GM12878 (cell line): ENCODE results near the gene DNAH5. TPM values are rescaled to one million over a fixed set of nuclear protein-coding genes. Genes with fewer than 3 reads are reported as not detected.

Source experiments
- ATAC-seq: fragments of 200-7000 bp; cut with Tn5 transposase; 3 replicates; pipeline ENCODE4 v1.9.1; 2020; ENCODE audit warnings: mild to moderate bottlenecking, moderate library complexity
- BruUV-seq: library from RNA; stranded (reverse); fragments of 400-500 nt; replicated peaks from 2 replicates; lab custom pipeline; 2021; lab: Mats Ljungman, UMichigan
- CTCF ChIA-PET: fragments of 300-600 bp; sonication (Branson Sonifier 250); formaldehyde crosslinking; extraction: SDS; loops from one replicate; lab custom pipeline; 2021; ENCODE audit warnings: inconsistent platforms; lab: Yijun Ruan, JAX
- POLR2A ChIA-PET: fragments of 350-600 bp; formaldehyde crosslinking; extraction: SDS; loops from one replicate; lab custom pipeline; 2021; ENCODE audit warnings: inconsistent platforms; lab: Charles Lee
- RAD21 ChIA-PET: fragments of 300-600 bp; sonication (Branson Sonifier 250); formaldehyde crosslinking; loops from one replicate; lab custom pipeline; 2023; ENCODE audit warnings: antibody characterized with exemption; ENCODE audit not compliant: unreplicated experiment; lab: Charles Lee
- SMC1A ChIA-PET: fragments of 300-600 bp; sonication (Branson Sonifier 250); formaldehyde crosslinking; loops from one replicate; lab custom pipeline; 2023; ENCODE audit not compliant: unreplicated experiment, uncharacterized antibody; lab: Charles Lee
- DNase-seq: peaks from one replicate; pipeline ENCODE4 v3.0.0-alpha.2; 2011; ENCODE audit warnings: low read depth, low spot score
- FAIRE-seq: peaks from 3 replicates; lab custom pipeline; 2011; peaks lifted over from hg19 to GRCh38; lab: Jason Lieb, UNC
- H2AFZ ChIP-seq: 2 replicates; pipeline ENCODE4 v1.6.0; 2011; ENCODE audit warnings: low read depth, low read length, control low read depth; ENCODE audit not compliant: control insufficient read depth
- H3K27ac ChIP-seq: 2 replicates; pipeline ENCODE4 v1.5.1; 2011; ENCODE audit warnings: control low read depth; ENCODE audit not compliant: control insufficient read depth, insufficient read depth
- H3K27me3 ChIP-seq, 2 experiments: replicated peaks in 1 of 2; 2 replicates each; pipeline versions ENCODE4 v1.6.0 to v1.6.1; 2011; ENCODE audit warnings: low read length in 1 of 2; ENCODE audit not compliant: control insufficient read depth in 2 of 2, insufficient read depth in 2 of 2
- H3K36me3 ChIP-seq, 2 experiments: 2 replicates each; pipeline ENCODE4 v1.5.1; 2011; ENCODE audit warnings: low read length in 1 of 2; ENCODE audit not compliant: control insufficient read depth in 2 of 2, insufficient read depth in 2 of 2
- H3K4me1 ChIP-seq: 2 replicates; pipeline ENCODE4 v1.6.1; 2011; ENCODE audit warnings: mild to moderate bottlenecking, low read length, moderate library complexity, mixed read lengths; ENCODE audit not compliant: control insufficient read depth, insufficient read depth
- H3K4me2 ChIP-seq: 2 replicates; pipeline ENCODE4 v1.6.0; 2011; ENCODE audit warnings: control low read depth; ENCODE audit not compliant: control insufficient read depth, insufficient read depth
- H3K4me3 ChIP-seq: fragments of 200-600 bp; sonication (generic); 2 replicates; pipeline ENCODE4 v1.5.1; 2016
- H3K79me2 ChIP-seq: 2 replicates; pipeline ENCODE4 v1.6.0; 2011; ENCODE audit warnings: low read length; ENCODE audit not compliant: control insufficient read depth, insufficient read depth
- H3K9ac ChIP-seq: 2 replicates; pipeline ENCODE4 v1.8.0; 2011; ENCODE audit warnings: low read length, control low read depth, mixed read lengths; ENCODE audit not compliant: control insufficient read depth, insufficient read depth
- H3K9me3 ChIP-seq: replicated peaks from 3 replicates; pipeline ENCODE4 v1.5.1; 2011; ENCODE audit warnings: mild to moderate bottlenecking, low read length; ENCODE audit not compliant: control insufficient read depth, insufficient read depth
- H4K20me1 ChIP-seq: 2 replicates; pipeline ENCODE4 v1.6.0; 2011; ENCODE audit not compliant: control insufficient read depth, insufficient read depth
- ATF2 ChIP-seq: IDR thresholded peaks from 2 replicates; pipeline ENCODE4 v1.6.1; 2012; ENCODE audit warnings: low read length, inconsistent platforms
- BRCA1 ChIP-seq: IDR thresholded peaks from 2 replicates; pipeline ENCODE4 v1.6.1; 2011; ENCODE audit warnings: low read depth, low read length, improper control_type of control experiment
- CHD2 ChIP-seq: IDR thresholded peaks from 2 replicates; pipeline ENCODE4 v1.6.1; 2011; ENCODE audit warnings: low read depth, low read length, improper control_type of control experiment, borderline replicate concordance
- EED ChIP-seq: sonication (generic); IDR thresholded peaks from 2 replicates; pipeline ENCODE4 v1.6.1; 2016; ENCODE audit warnings: antibody characterized with exemption, low read depth
- IRF3 ChIP-seq: fragments of 450-650 bp; IDR thresholded peaks from 2 replicates; pipeline ENCODE4 v1.6.1; 2014; ENCODE audit warnings: mild to moderate bottlenecking
- MLLT1 ChIP-seq: fragments of 450-650 bp; IDR thresholded peaks from 2 replicates; pipeline ENCODE4 v1.6.1; 2016; ENCODE audit warnings: mild to moderate bottlenecking
- NFYB ChIP-seq: IDR thresholded peaks from 2 replicates; pipeline ENCODE4 v1.6.1; 2011; ENCODE audit warnings: low read depth, mild to moderate bottlenecking, low read length, improper control_type of control experiment, moderate library complexity; ENCODE audit not compliant: insufficient read depth
- POU2F2 ChIP-seq: IDR thresholded peaks from 3 replicates; pipeline ENCODE4 v1.6.1; 2011; ENCODE audit warnings: low read depth, mild to moderate bottlenecking, low read length, borderline replicate concordance
- SIN3A ChIP-seq: IDR thresholded peaks from 2 replicates; pipeline ENCODE4 v1.6.1; 2012; ENCODE audit warnings: low read depth, low read length, improper control_type of control experiment
- SMAD5 ChIP-seq: IDR thresholded peaks from 2 replicates; pipeline ENCODE4 v1.6.1; 2016; ENCODE audit warnings: antibody characterized with exemption, low read depth
- SMC3 ChIP-seq: IDR thresholded peaks from 2 replicates; pipeline ENCODE4 v1.6.1; 2011; ENCODE audit warnings: low read length, improper control_type of control experiment, borderline replicate concordance
- STAT1 ChIP-seq: fragments of 450-650 bp; conservative IDR thresholded peaks from 2 replicates; pipeline ENCODE4 v1.6.1; 2014; ENCODE audit warnings: antibody characterized with exemption, mild to moderate bottlenecking
- TARDBP ChIP-seq: IDR thresholded peaks from 2 replicates; pipeline ENCODE4 v1.6.1; 2016; ENCODE audit warnings: borderline replicate concordance
- TBL1XR1 ChIP-seq: IDR thresholded peaks from 2 replicates; pipeline ENCODE4 v1.6.1; 2012; ENCODE audit warnings: low read depth, low read length, improper control_type of control experiment
- TCF3 ChIP-seq: IDR thresholded peaks from 2 replicates; pipeline ENCODE4 v1.6.1; 2012; ENCODE audit warnings: low read depth, mild to moderate bottlenecking, low read length, borderline replicate concordance; ENCODE audit not compliant: insufficient read depth
- ZBED1 ChIP-seq: IDR thresholded peaks from 2 replicates; pipeline ENCODE4 v1.6.1; 2016; ENCODE audit warnings: borderline replicate concordance
- ZNF207 ChIP-seq: fragments of 450-650 bp; IDR thresholded peaks from 2 replicates; pipeline ENCODE4 v1.6.1; 2014; ENCODE audit warnings: antibody characterized with exemption, mild to moderate bottlenecking, borderline replicate concordance
- ZNF274 ChIP-seq: IDR thresholded peaks from one replicate; pipeline ENCODE4 v1.8.0; 2011; ENCODE audit not compliant: insufficient read length, insufficient read depth
- WGBS: methylation state at CpG from one replicate; pipeline ENCODE4 v1.1.6; 2016; ENCODE audit warnings: low lambda C conversion rate; ENCODE audit not compliant: insufficient replicate concordance, insufficient coverage; ENCODE audit errors: missing lambda C conversion rate; 5-methylcytosine and 5-hydroxymethylcytosine counted together
- in situ Hi-C: fragments of 300-500 bp; cut with MboI; formaldehyde crosslinking; loops from 9 replicates; pipeline ENCODE4 v1.14.3; 2018; ENCODE audit warnings: mixed read lengths
- intact Hi-C: fragments of 100-400 bp; cut with micrococcal nuclease; formaldehyde crosslinking; loops from one replicate; pipeline ENCODE4 v1.14.2; 2022; ENCODE audit not compliant: unreplicated experiment
- polyA plus RNA-seq, 11 experiments: library from polyadenylated mRNA; depleted of rRNA in 4 of 11; unstranded in 6 of 11; stranded (reverse) in 5 of 11; fragments of >200 nt; fragmentation: Nextera tagmentation in 4 of 11; fragmentation: Illumina TruSeq in 1 of 11; extraction: Ambion mirVana in 4 of 11; extraction: Trizol in 1 of 11; gene quantifications; 1 replicate in 1 of 11; 2 replicates in 10 of 11; pipeline versions ENCODE4 v1.2.1 to v1.2.3, GENCODE V29; 2011 to 2016; ENCODE audit warnings: inconsistent platforms in 2 of 11, missing spikeins in 2 of 11, low read depth in 1 of 11
- total RNA-seq, 4 experiments: library from RNA; depleted of rRNA in 3 of 4; stranded (reverse); fragments of >200 nt in 3 of 4; fragmentation: Illumina TruSeq in 1 of 4; extraction: Trizol in 1 of 4; gene quantifications; 2 replicates each; pipeline versions ENCODE4 v1.2.1 to v1.2.3, GENCODE V29; 2013 to 2021
- TF ChIP-seq, protein P1 (sequence below): IDR thresholded peaks from 2 replicates; pipeline ENCODE4 v1.6.1; 2011; ENCODE audit warnings: mild to moderate bottlenecking, low read depth, low read length, moderate library complexity; ENCODE audit not compliant: insufficient replicate concordance

The DNAH5 gene
- total and polyA plus RNA-seq, 10 of the 15 experiments (the other 5 are each of a cell fraction or from before 2014, with no cell fraction given): under 0.01 to 0.30 (median 0.07) TPM; not detected in 7

DNA sequence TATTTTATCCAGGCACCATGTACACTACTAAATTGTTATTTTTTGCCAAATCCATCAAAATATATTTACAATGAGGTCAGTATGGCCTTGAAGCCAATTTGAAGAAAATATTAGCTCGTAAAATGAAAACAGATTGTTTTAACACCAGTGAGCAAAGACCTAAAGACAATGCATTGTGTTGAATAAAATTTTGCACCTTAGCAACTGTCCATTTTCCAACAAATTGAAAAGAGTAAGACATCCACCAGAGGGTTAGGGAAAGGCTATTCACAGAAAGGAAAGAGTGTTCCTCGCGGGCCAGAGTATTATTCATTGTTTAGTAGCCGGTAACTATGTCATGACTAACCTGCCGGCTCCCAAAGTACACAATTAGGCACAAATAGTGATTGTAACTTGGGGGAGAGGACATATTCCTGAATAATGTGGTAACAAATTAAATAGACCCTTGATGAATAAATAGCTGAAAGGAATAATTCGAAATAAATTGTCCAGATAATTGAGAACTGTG lies 213.3 kb downstream of the DNAH5 start:
- TF ChIP-seq MLLT1: no peak
- TF ChIP-seq SMAD5: no peak
- no peak for TF ChIP-seq IRF3
- TF ChIP-seq SMC3: no peak
- no peak for TF ChIP-seq POU2F2
- TF ChIP-seq TCF3: no peak
- no peak for TF ChIP-seq SIN3A
- no peak for TF ChIP-seq CHD2
- TF ChIP-seq ZNF274: no peak
- TF ChIP-seq ZNF207: no peak
- TF ChIP-seq EED: no peak
- no peak for TF ChIP-seq NFYB
- no peak for TF ChIP-seq BRCA1
- TF ChIP-seq ZBED1: no peak
- TF ChIP-seq, protein P1, sequence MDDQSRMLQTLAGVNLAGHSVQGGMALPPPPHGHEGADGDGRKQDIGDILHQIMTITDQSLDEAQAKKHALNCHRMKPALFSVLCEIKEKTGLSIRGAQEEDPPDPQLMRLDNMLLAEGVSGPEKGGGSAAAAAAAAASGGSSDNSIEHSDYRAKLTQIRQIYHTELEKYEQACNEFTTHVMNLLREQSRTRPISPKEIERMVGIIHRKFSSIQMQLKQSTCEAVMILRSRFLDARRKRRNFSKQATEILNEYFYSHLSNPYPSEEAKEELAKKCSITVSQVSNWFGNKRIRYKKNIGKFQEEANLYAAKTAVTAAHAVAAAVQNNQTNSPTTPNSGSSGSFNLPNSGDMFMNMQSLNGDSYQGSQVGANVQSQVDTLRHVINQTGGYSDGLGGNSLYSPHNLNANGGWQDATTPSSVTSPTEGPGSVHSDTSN: no peak
- TF ChIP-seq STAT1: no peak
- TF ChIP-seq TARDBP: no peak
- no peak for TF ChIP-seq ATF2
- TF ChIP-seq TBL1XR1: no peak

More for the DNA sequence above, 213.3 kb downstream of the DNAH5 start:
- Histone ChIP-seq H3K27ac (no peak overlapping the region), H3K9ac (no peak overlapping the region), H3K4me3 (no peak overlapping the region), H3K36me3 (no peaks in the 10 kb centered on the region), H3K79me2 (no peaks in the 10 kb centered on the region), H3K4me2 (no peak overlapping the region), H3K27me3 (no peaks in the 10 kb centered on the region), H2AFZ (no peak overlapping the region), H3K9me3 (no peaks in the 10 kb centered on the region), H3K4me1 (no peaks in the 10 kb centered on the region), H4K20me1 (no peaks in the 10 kb centered on the region)
- no TSS peak for BruUV-seq
- intact Hi-C loops: no loop called here
- CTCF ChIA-PET: no interaction called here
- POLR2A ChIA-PET: interaction anchor here (0.7 kb wide), 1 partner anchor 110 kb away, joined by 3 read pairs; no protein-coding TSS in a partner anchor
- 54% methylated on average over 6 of the region's 6 CpGs for WGBS
- in situ Hi-C loops: no loop called here
- SMC1A ChIA-PET: no interaction called here
- no peak for FAIRE-seq
- RAD21 ChIA-PET: no interaction called here
- no peak for DNase-seq
- ATAC-seq: no peak
